CD4-positive, alpha-beta memory T cell (primary cell): ENCODE data around the gene TAS2R20. TPM values are rescaled to one million over a fixed set of nuclear protein-coding genes. Genes with fewer than 3 reads are reported as not detected.

Source experiments
- CTCF ChIA-PET: fragments of 350-600 bp; sonication (Branson Sonifier 250); formaldehyde crosslinking; loops from one replicate; lab custom pipeline; 2021; ENCODE audit warnings: inconsistent platforms; ENCODE audit not compliant: partially characterized antibody; lab: Charles Lee
- POLR2A ChIA-PET: fragments of 350-600 bp; sonication (Branson Sonifier 250); formaldehyde crosslinking; loops from one replicate; lab custom pipeline; 2021; ENCODE audit not compliant: partially characterized antibody; lab: Charles Lee
- DNase-seq, 5 donors: peaks; one replicate each; pipeline versions ENCODE4 v3.0.0 to v3.0.0-alpha.2; 2020 to 2022; ENCODE audit warnings: mixed read lengths in 1 of 5
- H3K27ac ChIP-seq: one replicate; pipeline ENCODE4 v1.7.0; 2013; ENCODE audit warnings: low read depth, low read length
- H3K27me3 ChIP-seq: 2 replicates; pipeline ENCODE4 v1.7.0; 2013; ENCODE audit warnings: mild to moderate bottlenecking, low read length, moderate library complexity; ENCODE audit not compliant: insufficient read depth
- H3K36me3 ChIP-seq: 2 replicates; pipeline ENCODE4 v1.7.0; 2013; ENCODE audit warnings: mild to moderate bottlenecking, low read length, moderate library complexity; ENCODE audit not compliant: insufficient read depth
- H3K4me1 ChIP-seq: 2 replicates; pipeline ENCODE4 v1.7.0; 2013; ENCODE audit warnings: mild to moderate bottlenecking, low read length, moderate library complexity; ENCODE audit not compliant: insufficient read depth
- H3K4me3 ChIP-seq, 2 donors: one replicate each; pipeline ENCODE4 v1.7.0; 2013; ENCODE audit warnings: low read length in 2 of 2, mild to moderate bottlenecking in 1 of 2
- H3K9me3 ChIP-seq, 2 donors: one replicate each; pipeline ENCODE4 v1.7.0; 2013; ENCODE audit warnings: low read length in 2 of 2, control low read depth in 1 of 2; ENCODE audit not compliant: control insufficient read depth in 1 of 2
- H3K27ac Mint-ChIP-seq, 7 donors: one replicate each; pipeline ENCODE4 v1.8.0; 2020 to 2021; ENCODE audit warnings: mixed read lengths in 7 of 7, mild to moderate bottlenecking in 6 of 7, inconsistent platforms in 3 of 7, moderate library complexity in 3 of 7
- H3K27me3 Mint-ChIP-seq, 2 donors: one replicate each; pipeline ENCODE4 v1.8.0; 2020 to 2021; ENCODE audit warnings: mixed read lengths in 2 of 2
- H3K36me3 Mint-ChIP-seq, 2 donors: one replicate each; pipeline ENCODE4 v1.8.0; 2020 to 2021; ENCODE audit warnings: mixed read lengths in 2 of 2, inconsistent platforms in 1 of 2, mild to moderate bottlenecking in 1 of 2
- H3K4me1 Mint-ChIP-seq, 4 donors: one replicate each; pipeline ENCODE4 v1.8.0; 2020 to 2021; ENCODE audit warnings: mixed read lengths in 4 of 4, mild to moderate bottlenecking in 1 of 4
- H3K4me3 Mint-ChIP-seq, 8 donors: one replicate each; pipeline ENCODE4 v1.8.0; 2020 to 2021; ENCODE audit warnings: mixed read lengths in 8 of 8, mild to moderate bottlenecking in 7 of 8, moderate library complexity in 6 of 8, inconsistent platforms in 3 of 8
- H3K9me3 Mint-ChIP-seq, 8 donors: one replicate each; pipeline ENCODE4 v1.8.0; 2020 to 2021; ENCODE audit warnings: mixed read lengths in 8 of 8, mild to moderate bottlenecking in 5 of 8, inconsistent platforms in 3 of 8, moderate library complexity in 1 of 8
- intact Hi-C: fragments of 100-400 bp; cut with micrococcal nuclease; formaldehyde crosslinking; loops from one replicate; pipeline ENCODE4 v1.15.1; 2023
- polyA plus RNA-seq, 2 donors: library from polyadenylated mRNA; unstranded; fragments of 300-500 nt; fragmentation: Illumina TruSeq; gene quantifications; one replicate each; pipeline ENCODE4 v1.2.3, GENCODE V29; 2021
- total RNA-seq, 2 experiments: library from RNA; stranded (reverse); gene quantifications; one replicate each; pipeline ENCODE4 v1.2.3, GENCODE V29; 2021

The TAS2R20 gene
- total and polyA plus RNA-seq, 4 experiments from 2014 or later: 0.14 to 2.5 (median 1.3) TPM; not detected in 1

GRCh38 chr12:10989107-10989506 is 9.0 kb downstream of the TAS2R20 start:
- no peak overlapping the region for H3K27ac ChIP-seq
- Mint-ChIP-seq H3K27ac (no peak overlapping the region), H3K4me1 (peaks cover 0 to 8% (median 3%) of the 10 kb centered on the region in 4 donors), H3K9me3 (peaks cover 0 to 13% (median 3%) of the 10 kb centered on the region in 8 donors), H3K36me3 (peaks cover 6 to 34% of the 10 kb centered on the region in 2 donors), H3K27me3 (no peaks in the 10 kb centered on the region), H3K4me3 (no peak overlapping the region)
- H3K36me3 ChIP-seq: no peaks in the 10 kb centered on the region
- intact Hi-C loops: no loop called here
- no peaks in the 10 kb centered on the region for H3K27me3 ChIP-seq
- POLR2A ChIA-PET: no interaction called here
- H3K9me3 ChIP-seq: no peaks in the 10 kb centered on the region
- CTCF ChIA-PET: no interaction called here
- DNase-seq: no peak
- H3K4me1 ChIP-seq: no peaks in the 10 kb centered on the region
- H3K4me3 ChIP-seq: no peak overlapping the region

GRCh38 chr12:10986812-10987211 is 11.3 kb downstream of the TAS2R20 start, which contains the start of gene TAS2R50:
TSS of gene TAS2R50 (minus strand) at chr12:10986912. CDS start at chr12:10986860, 52 bp downstream.
- Histone ChIP-seq H3K27ac (no peak within 1 kb of the TSS), H3K27me3 (no peaks in the 10 kb centered on the region), H3K9me3 (no peaks in the 10 kb centered on the region), H3K4me3 (no peak within 1 kb of the TSS), H3K4me1 (peaks cover 18% of the 10 kb centered on the region), H3K36me3 (no peaks in the 10 kb centered on the region)
- no peak within 1 kb of the TSS for H3K4me3 Mint-ChIP-seq
- H3K9me3 Mint-ChIP-seq: peaks cover 0 to 13% (median 3%) of the 10 kb centered on the region in 8 donors
- no peak for DNase-seq
- POLR2A ChIA-PET: no interaction called here
- H3K27me3 Mint-ChIP-seq: no peaks in the 10 kb centered on the region
- peak within 1 kb of the TSS in 1 of 7 donors; percentile 32 for H3K27ac Mint-ChIP-seq
- CTCF ChIA-PET: no interaction called here
- peaks cover 18 to 26% (median 20%) of the 10 kb centered on the region in 4 donors for H3K4me1 Mint-ChIP-seq
- intact Hi-C loops: no loop called here
- H3K36me3 Mint-ChIP-seq: peaks cover 2 to 20% of the 10 kb centered on the region in 2 donors

DNA sequence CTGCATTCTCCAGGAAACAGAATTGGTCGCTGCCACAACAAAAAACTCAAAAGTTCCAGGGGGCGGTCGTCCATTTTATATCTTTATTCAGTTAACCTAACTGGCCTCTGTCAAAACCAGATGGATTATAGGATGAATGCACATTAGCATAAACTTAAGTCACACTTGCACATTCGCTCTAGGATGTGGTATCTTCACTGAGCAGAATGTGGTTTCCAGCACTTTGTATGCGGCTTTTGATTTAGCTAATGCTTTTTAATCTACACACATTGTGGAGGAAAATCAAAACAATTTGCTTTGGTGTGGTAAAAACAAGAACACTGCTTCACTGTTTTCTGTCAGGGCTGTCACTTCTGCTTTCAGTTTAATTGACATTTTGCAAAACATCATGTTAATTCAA is 15.9 kb downstream of the TAS2R20 start:
- Histone ChIP-seq H3K36me3 (no peaks in the 10 kb centered on the region), H3K4me1 (peaks cover 23% of the 10 kb centered on the region), H3K27me3 (no peaks in the 10 kb centered on the region), H3K9me3 (no peaks in the 10 kb centered on the region), H3K4me3 (no peak overlapping the region), H3K27ac (no peak overlapping the region)
- ChIA-PET CTCF (no interaction called here), POLR2A (interaction anchor here (1.0 to 1.8 kb wide), 2 partner anchors 189 to 564 kb away, joined by 3 to 10 read pairs; partner anchors contain the start of gene SMIM10L1)
- H3K4me3 Mint-ChIP-seq: peak overlapping the region in 7 of 8 donors; percentile 24 to 82 (median 62)
- peak; percentile 70 to 89 (median 85) for DNase-seq
- H3K4me1 Mint-ChIP-seq: peaks cover 20 to 44% (median 31%) of the 10 kb centered on the region in 4 donors
- intact Hi-C loops: no loop called here
- H3K9me3 Mint-ChIP-seq: no peaks in the 10 kb centered on the region
- H3K27ac Mint-ChIP-seq: peak overlapping the region in 5 of 7 donors; percentile 10 to 45 (median 28)
- peaks cover 2 to 9% of the 10 kb centered on the region in 2 donors for H3K27me3 Mint-ChIP-seq
- no peaks in the 10 kb centered on the region for H3K36me3 Mint-ChIP-seq

DNA sequence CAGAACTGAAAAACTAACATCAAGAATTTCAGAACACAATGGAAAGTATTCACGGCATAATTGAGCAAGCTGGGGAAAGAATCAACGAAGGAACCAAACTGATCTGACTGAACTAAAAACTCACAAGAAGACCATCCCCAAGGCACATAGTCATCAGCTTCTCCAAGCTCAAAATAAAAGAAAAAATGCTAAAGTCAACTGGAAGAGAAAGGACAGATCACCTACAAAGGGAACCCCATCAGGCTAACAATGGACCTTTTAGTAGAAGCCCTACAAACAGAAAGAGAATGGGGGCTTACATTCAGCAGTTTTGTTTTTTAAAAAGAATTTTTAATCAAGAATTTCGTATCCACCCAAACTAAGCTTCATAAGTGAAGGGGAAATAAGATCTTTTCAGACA is 23.1 kb downstream of the TAS2R20 start:
- CTCF ChIA-PET: no interaction called here
- H3K27ac ChIP-seq: no peak overlapping the region
- no peak overlapping the region for H3K4me3 ChIP-seq
- Mint-ChIP-seq H3K27me3 (peaks cover 2 to 7% of the 10 kb centered on the region in 2 donors), H3K9me3 (no peaks in the 10 kb centered on the region), H3K4me3 (no peak overlapping the region), H3K4me1 (peaks cover 4 to 21% (median 8%) of the 10 kb centered on the region in 4 donors), H3K27ac (no peak overlapping the region), H3K36me3 (peaks cover 0 to 6% of the 10 kb centered on the region in 2 donors)
- H3K36me3 ChIP-seq: no peaks in the 10 kb centered on the region
- H3K9me3 ChIP-seq: no peaks in the 10 kb centered on the region
- DNase-seq: no peak
- POLR2A ChIA-PET: no interaction called here
- H3K27me3 ChIP-seq: no peaks in the 10 kb centered on the region
- H3K4me1 ChIP-seq: no peaks in the 10 kb centered on the region
- intact Hi-C loops: no loop called here

GRCh38 chr12:10968765-10969456 is 29.2 kb downstream of the TAS2R20 start:
- ChIA-PET CTCF (no interaction called here), POLR2A (no interaction called here)
- no peak overlapping the region for H3K4me3 ChIP-seq
- no peaks in the 10 kb centered on the region for H3K4me1 ChIP-seq
- Mint-ChIP-seq H3K4me1 (peaks cover 0 to 8% (median 0%) of the 10 kb centered on the region in 4 donors), H3K36me3 (peaks cover 1 to 14% of the 10 kb centered on the region in 2 donors), H3K27ac (no peak overlapping the region), H3K27me3 (no peaks in the 10 kb centered on the region), H3K9me3 (peaks cover 0 to 2% (median 0%) of the 10 kb centered on the region in 8 donors), H3K4me3 (no peak overlapping the region)
- H3K9me3 ChIP-seq: no peaks in the 10 kb centered on the region
- no peak for DNase-seq
- H3K36me3 ChIP-seq: no peaks in the 10 kb centered on the region
- intact Hi-C loops: no loop called here
- no peaks in the 10 kb centered on the region for H3K27me3 ChIP-seq
- H3K27ac ChIP-seq: no peak overlapping the region

GRCh38 chr12:10967409-10967808 is 30.7 kb downstream of the TAS2R20 start:
- no peak overlapping the region for H3K27ac ChIP-seq
- H3K4me3 ChIP-seq: no peak overlapping the region
- H3K4me1 Mint-ChIP-seq: peaks cover 0 to 8% (median under 1%) of the 10 kb centered on the region in 4 donors
- H3K4me1 ChIP-seq: no peaks in the 10 kb centered on the region
- POLR2A ChIA-PET: no interaction called here
- H3K9me3 Mint-ChIP-seq: peaks cover 0 to 2% (median 0%) of the 10 kb centered on the region in 8 donors
- no peaks in the 10 kb centered on the region for H3K27me3 Mint-ChIP-seq
- CTCF ChIA-PET: no interaction called here
- no peak overlapping the region for H3K4me3 Mint-ChIP-seq
- H3K27me3 ChIP-seq: no peaks in the 10 kb centered on the region
- peak overlapping the region in 1 of 7 donors; percentile 9 for H3K27ac Mint-ChIP-seq
- no peaks in the 10 kb centered on the region for H3K9me3 ChIP-seq
- no peak for DNase-seq
- intact Hi-C loops: no loop called here
- peaks cover 1 to 15% of the 10 kb centered on the region in 2 donors for H3K36me3 Mint-ChIP-seq
- no peaks in the 10 kb centered on the region for H3K36me3 ChIP-seq

GRCh38 chr12:10966314-10966713 is 31.8 kb downstream of the TAS2R20 start:
- H3K4me1 ChIP-seq: peaks cover 2% of the 10 kb centered on the region
- intact Hi-C loops: no loop called here
- Mint-ChIP-seq H3K27ac (peak overlapping the region in 1 of 7 donors; percentile 14), H3K9me3 (peaks cover 0 to 2% (median 0%) of the 10 kb centered on the region in 8 donors), H3K4me3 (no peak overlapping the region), H3K36me3 (peaks cover 1 to 21% of the 10 kb centered on the region in 2 donors), H3K4me1 (peaks cover 6 to 14% (median 9%) of the 10 kb centered on the region in 4 donors), H3K27me3 (no peaks in the 10 kb centered on the region)
- no peak overlapping the region for H3K4me3 ChIP-seq
- H3K9me3 ChIP-seq: no peaks in the 10 kb centered on the region
- no peak for DNase-seq
- no peak overlapping the region for H3K27ac ChIP-seq
- CTCF ChIA-PET: no interaction called here
- POLR2A ChIA-PET: no interaction called here
- H3K36me3 ChIP-seq: no peaks in the 10 kb centered on the region
- H3K27me3 ChIP-seq: no peaks in the 10 kb centered on the region
